Measurements from ENCODE around the gene OOSP2. TPM values are rescaled to one million over a fixed set of nuclear protein-coding genes. Genes with fewer than 3 reads are reported as not detected.
"Not testable (repeated sequence)": the region's sequence is repeated elsewhere in the genome, so short reads cannot be mapped to it uniquely, and the experiment has no call there.

Gene OOSP2
- total RNA-seq, 3 donors from 2014 or later (not counting 1 experiment from before 2014, with no cell fraction given): not detected

GRCh38 chr11:60064111-60064510 lies 23.9 kb downstream of the OOSP2 start:
- no peak overlapping the region for H3K4me3 ChIP-seq (ENCODE audit: low read length)
- DNase-seq (no peak), ATAC-seq (no peak)
- Mint-ChIP-seq H3K4me3 (no peak overlapping the region), H3K27ac (no peak overlapping the region), H3K4me1 (no peaks in the 10 kb centered on the region), H3K27me3 (ENCODE audit: low read depth in 2 of 2) (no peaks in the 10 kb centered on the region), H3K9me3 (peaks cover 0 to 2% of the 10 kb centered on the region in 2 donors), H3K36me3 (no peaks in the 10 kb centered on the region)
- no peak for TF ChIP-seq CTCF (IDR thresholded peaks at IDR 0.05)
- H3K9me3 ChIP-seq (ENCODE audit: control insufficient read depth, insufficient read depth, low read length): no peaks in the 10 kb centered on the region
- H3K27ac ChIP-seq (ENCODE audit: low read length): no peak overlapping the region
- intact Hi-C loops (cut with micrococcal nuclease): no loop called here
- no peaks in the 10 kb centered on the region for H3K36me3 ChIP-seq (ENCODE audit: control insufficient read depth, insufficient read depth, low read length)
- no peaks in the 10 kb centered on the region for H3K27me3 ChIP-seq (ENCODE audit: control insufficient read depth, insufficient read depth, low read length)
- WGBS (ENCODE audit: insufficient coverage): no CpG with 5 or more reads among the region's 1 CpG
- no peaks in the 10 kb centered on the region for H3K4me1 ChIP-seq (ENCODE audit: control insufficient read depth, insufficient read depth, low read length)

- Mint-ChIP-seq H3K27me3 (ENCODE audit: low read depth in 2 of 2) (no peaks in the 10 kb centered on the region), H3K4me3 (no peak overlapping the region), H3K27ac (no peak overlapping the region), H3K4me1 (no peaks in the 10 kb centered on the region), H3K36me3 (no peaks in the 10 kb centered on the region), H3K9me3 (no peaks in the 10 kb centered on the region)
- TF ChIP-seq CTCF (IDR thresholded peaks at IDR 0.05): no peak
- no peaks in the 10 kb centered on the region for H3K36me3 ChIP-seq (ENCODE audit: control insufficient read depth, insufficient read depth, low read length)
- DNase-seq: no peak
- no peaks in the 10 kb centered on the region for H3K27me3 ChIP-seq (ENCODE audit: control insufficient read depth, insufficient read depth, low read length)
- intact Hi-C loops (cut with micrococcal nuclease): no loop called here
- H3K4me1 ChIP-seq (ENCODE audit: control insufficient read depth, insufficient read depth, low read length): no peaks in the 10 kb centered on the region
- ATAC-seq: no peak
- H3K9me3 ChIP-seq (ENCODE audit: control insufficient read depth, insufficient read depth, low read length): no peaks in the 10 kb centered on the region
- H3K27ac ChIP-seq (ENCODE audit: low read length): no peak overlapping the region
- no peak overlapping the region for H3K4me3 ChIP-seq (ENCODE audit: low read length)
- 91% methylated on average over 1 of the region's 1 CpG for WGBS (ENCODE audit: insufficient coverage)
Observed at GRCh38 chr11:60065801-60066200, 25.6 kb downstream of the OOSP2 start.

- intact Hi-C loops (cut with micrococcal nuclease): no loop called here
- no peak for TF ChIP-seq CTCF (IDR thresholded peaks at IDR 0.05)
- 67% methylated on average over 1 of the region's 2 CpGs for WGBS (ENCODE audit: insufficient coverage)
- ATAC-seq: no peak
- Mint-ChIP-seq H3K4me3 (no peak overlapping the region), H3K27me3 (ENCODE audit: low read depth in 2 of 2) (peaks cover 0 to 3% of the 10 kb centered on the region in 2 donors), H3K9me3 (no peaks in the 10 kb centered on the region), H3K36me3 (no peaks in the 10 kb centered on the region), H3K4me1 (no peaks in the 10 kb centered on the region), H3K27ac (no peak overlapping the region)
- no peaks in the 10 kb centered on the region for H3K4me1 ChIP-seq (ENCODE audit: control insufficient read depth, insufficient read depth, low read length)
- H3K27ac ChIP-seq (ENCODE audit: low read length): no peak overlapping the region
- no peak for DNase-seq
- no peaks in the 10 kb centered on the region for H3K36me3 ChIP-seq (ENCODE audit: control insufficient read depth, insufficient read depth, low read length)
- no peak overlapping the region for H3K4me3 ChIP-seq (ENCODE audit: low read length)
- H3K9me3 ChIP-seq (ENCODE audit: control insufficient read depth, insufficient read depth, low read length): no peaks in the 10 kb centered on the region
- H3K27me3 ChIP-seq (ENCODE audit: control insufficient read depth, insufficient read depth, low read length): no peaks in the 10 kb centered on the region
Observed at GRCh38 chr11:60069450-60069849, 29.2 kb downstream of the OOSP2 start.

GRCh38 chr11:60071644-60072043 lies 31.4 kb downstream of the OOSP2 start:
- H3K27me3 ChIP-seq (ENCODE audit: control insufficient read depth, insufficient read depth, low read length); H3K4me3 Mint-ChIP-seq; H3K36me3 Mint-ChIP-seq; DNase-seq; H3K4me1 ChIP-seq (ENCODE audit: control insufficient read depth, insufficient read depth, low read length); ATAC-seq; H3K27ac ChIP-seq (ENCODE audit: low read length); H3K9me3 ChIP-seq (ENCODE audit: control insufficient read depth, insufficient read depth, low read length); H3K36me3 ChIP-seq (ENCODE audit: control insufficient read depth, insufficient read depth, low read length); H3K27ac Mint-ChIP-seq; H3K4me1 Mint-ChIP-seq; intact Hi-C loops (cut with micrococcal nuclease); H3K4me3 ChIP-seq (ENCODE audit: low read length); H3K9me3 Mint-ChIP-seq; H3K27me3 Mint-ChIP-seq (ENCODE audit: low read depth in 2 of 2): not testable (repeated sequence)
- WGBS (ENCODE audit: insufficient coverage): 87% methylated on average over 6 of the region's 6 CpGs
